ENCODE measurements around the gene ZNF740.

ZNF740 gene

DNA sequence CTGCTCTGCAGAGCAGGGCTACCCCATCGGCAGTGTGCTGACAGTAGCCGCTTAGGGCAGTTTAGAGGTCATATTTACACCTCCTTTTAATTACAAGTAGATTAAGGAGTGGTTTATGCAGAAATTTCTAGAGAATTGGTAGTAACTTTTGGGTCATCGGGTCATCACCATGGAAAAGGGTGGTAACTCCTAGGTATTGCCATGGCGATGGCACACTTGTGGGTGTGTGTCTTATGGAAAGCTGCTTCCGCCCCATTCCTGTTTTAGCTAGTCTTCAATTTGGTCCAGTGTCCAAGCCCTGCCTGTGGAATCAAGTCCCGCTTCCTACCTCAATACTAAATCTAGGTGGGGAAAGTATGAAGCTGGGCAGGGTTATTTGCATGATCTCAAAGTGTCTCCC lies 29.5 kb upstream of the ZNF740 start (continued):
- TF ChIP-seq ZNF114 (tag by site-specific recombination; IDR thresholded peaks at IDR 0.05) (no peak), KLF1 (tag by site-specific recombination; IDR thresholded peaks at IDR 0.05) (no peak), TRIM28 (IDR thresholded peaks at IDR 0.05; ENCODE audit: borderline replicate concordance, low read length) (no peak)
- TF ChIP-seq, protein P1, sequence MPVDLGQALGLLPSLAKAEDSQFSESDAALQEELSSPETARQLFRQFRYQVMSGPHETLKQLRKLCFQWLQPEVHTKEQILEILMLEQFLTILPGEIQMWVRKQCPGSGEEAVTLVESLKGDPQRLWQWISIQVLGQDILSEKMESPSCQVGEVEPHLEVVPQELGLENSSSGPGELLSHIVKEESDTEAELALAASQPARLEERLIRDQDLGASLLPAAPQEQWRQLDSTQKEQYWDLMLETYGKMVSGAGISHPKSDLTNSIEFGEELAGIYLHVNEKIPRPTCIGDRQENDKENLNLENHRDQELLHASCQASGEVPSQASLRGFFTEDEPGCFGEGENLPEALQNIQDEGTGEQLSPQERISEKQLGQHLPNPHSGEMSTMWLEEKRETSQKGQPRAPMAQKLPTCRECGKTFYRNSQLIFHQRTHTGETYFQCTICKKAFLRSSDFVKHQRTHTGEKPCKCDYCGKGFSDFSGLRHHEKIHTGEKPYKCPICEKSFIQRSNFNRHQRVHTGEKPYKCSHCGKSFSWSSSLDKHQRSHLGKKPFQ (tag by site-specific recombination; IDR thresholded peaks at IDR 0.05) = no peak

DNA sequence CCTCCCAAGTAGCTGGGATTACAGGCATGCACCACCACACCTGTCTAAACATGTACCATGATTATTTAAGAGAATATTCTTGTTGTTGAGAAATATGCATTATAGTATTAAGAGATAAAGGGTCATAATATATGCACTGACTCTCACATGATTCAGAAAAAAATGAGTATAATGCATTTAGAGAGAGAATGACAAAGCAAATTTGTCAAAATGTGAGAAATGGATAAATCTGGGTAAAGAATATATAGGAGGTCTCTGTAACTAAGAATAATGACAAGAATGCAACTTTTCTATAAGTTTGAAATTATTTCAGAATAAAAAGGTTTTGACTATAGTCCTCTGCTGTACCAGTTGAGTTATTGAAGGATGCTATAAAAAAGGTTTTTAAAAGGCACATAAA lies 28.1 kb upstream of the ZNF740 start:
- Histone ChIP-seq H3K36me3 (ENCODE audit: control insufficient read depth in 2 of 2, insufficient read depth in 1 of 2, low read length in 2 of 2) (no peaks in the 10 kb centered on the region), H3K4me3 (ENCODE audit: low read depth, low read length) (no peak overlapping the region), H3K4me1 (ENCODE audit: control insufficient read depth, insufficient read depth, low read length) (no peaks in the 10 kb centered on the region), H3K9me3 (ENCODE audit: control insufficient read depth, insufficient read depth, low read depth, low read length) (no peaks in the 10 kb centered on the region), H3K27ac (ENCODE audit: extremely low read depth, low read depth, low read length) (no peak overlapping the region)
- POLR2A ChIA-PET = interaction anchor here (1.3 kb wide), 1 partner anchor 19 kb away, joined by 3 read pairs; no protein-coding TSS in a partner anchor
- TF ChIP-seq ZNF174 (tag by site-specific recombination; IDR thresholded peaks at IDR 0.05) (no peak), SP3 (tag by site-specific recombination; IDR thresholded peaks at IDR 0.05) (no peak), ZFP69B (tag by site-specific recombination; IDR thresholded peaks at IDR 0.05) (no peak), ZNF510 (tag by site-specific recombination; IDR thresholded peaks at IDR 0.05; ENCODE audit: insufficient replicate concordance) (no peak), ZNF366 (tag by site-specific recombination; conservative IDR thresholded peaks at IDR 0.05) (no peak), ZNF202 (tag by site-specific recombination; IDR thresholded peaks at IDR 0.05; ENCODE audit: borderline replicate concordance) (no peak)
- TF ChIP-seq, protein P2, sequence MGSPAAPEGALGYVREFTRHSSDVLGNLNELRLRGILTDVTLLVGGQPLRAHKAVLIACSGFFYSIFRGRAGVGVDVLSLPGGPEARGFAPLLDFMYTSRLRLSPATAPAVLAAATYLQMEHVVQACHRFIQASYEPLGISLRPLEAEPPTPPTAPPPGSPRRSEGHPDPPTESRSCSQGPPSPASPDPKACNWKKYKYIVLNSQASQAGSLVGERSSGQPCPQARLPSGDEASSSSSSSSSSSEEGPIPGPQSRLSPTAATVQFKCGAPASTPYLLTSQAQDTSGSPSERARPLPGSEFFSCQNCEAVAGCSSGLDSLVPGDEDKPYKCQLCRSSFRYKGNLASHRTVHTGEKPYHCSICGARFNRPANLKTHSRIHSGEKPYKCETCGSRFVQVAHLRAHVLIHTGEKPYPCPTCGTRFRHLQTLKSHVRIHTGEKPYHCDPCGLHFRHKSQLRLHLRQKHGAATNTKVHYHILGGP (tag by site-specific recombination; IDR thresholded peaks at IDR 0.05) = no peak
- CTCF ChIA-PET = interaction anchor here (1.3 kb wide), 1 partner anchor 87 kb away, joined by 3 read pairs; no protein-coding TSS in a partner anchor

DNA sequence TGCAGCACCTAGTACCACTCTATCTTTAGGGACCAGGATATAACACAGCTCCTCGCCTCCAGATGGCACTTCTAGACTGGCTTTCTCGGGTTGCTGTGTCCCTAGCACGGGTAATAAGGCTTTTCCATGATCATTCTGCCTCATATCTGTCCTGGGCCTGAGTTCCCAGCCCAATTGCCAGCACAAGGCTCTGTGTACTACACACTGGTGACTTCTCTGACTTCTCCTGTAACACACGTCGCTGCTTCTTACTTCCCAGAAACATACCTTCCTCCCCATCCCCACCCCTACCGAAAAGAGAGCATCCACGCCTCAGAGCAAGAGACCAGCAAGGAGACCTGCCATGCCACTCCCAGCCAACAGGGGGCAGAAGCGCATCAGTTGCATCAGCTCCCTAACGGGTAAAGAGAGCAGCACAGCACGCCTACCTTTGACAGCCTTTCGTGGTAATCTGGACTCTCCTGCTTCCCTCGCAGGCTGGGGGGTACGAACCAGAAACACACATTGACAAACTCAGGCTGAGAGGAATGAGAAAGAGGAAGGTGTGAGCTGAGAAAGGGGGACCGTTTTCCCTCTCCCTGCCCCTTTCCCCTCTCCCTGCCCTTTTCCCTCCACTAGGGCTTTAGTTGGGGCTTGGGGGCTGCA lies 21.2 kb upstream of the ZNF740 start:
- Histone ChIP-seq H3K36me3 (ENCODE audit: control insufficient read depth in 2 of 2, insufficient read depth in 1 of 2, low read length in 2 of 2) (peaks cover 0 to 5% of the 10 kb centered on the region in 2 experiments; a peak in 1 of 3 replicates), H3K9me3 (ENCODE audit: control insufficient read depth, insufficient read depth, low read depth, low read length) (no peaks in the 10 kb centered on the region), H3K4me1 (ENCODE audit: control insufficient read depth, insufficient read depth, low read length) (no peaks in the 10 kb centered on the region), H3K27ac (ENCODE audit: extremely low read depth, low read depth, low read length) (no peak overlapping the region), H3K4me3 (ENCODE audit: low read depth, low read length) (no peak overlapping the region)
- CTCF ChIA-PET = interaction anchor here (0.6 to 8.5 kb wide), 36 partner anchors 8 to 219 kb away, joined by 3 to 94 read pairs (median 5); partner anchors contain the start of genes AAAS, CSAD, IGFBP6 and ITGB7
- POLR2A ChIA-PET = interaction anchor here (0.9 to 3.4 kb wide), 4 partner anchors 12 to 54 kb away, joined by 3 to 16 read pairs (median 4); partner anchors contain the start of genes CSAD and ZNF740
- TF ChIP-seq, protein P3, sequence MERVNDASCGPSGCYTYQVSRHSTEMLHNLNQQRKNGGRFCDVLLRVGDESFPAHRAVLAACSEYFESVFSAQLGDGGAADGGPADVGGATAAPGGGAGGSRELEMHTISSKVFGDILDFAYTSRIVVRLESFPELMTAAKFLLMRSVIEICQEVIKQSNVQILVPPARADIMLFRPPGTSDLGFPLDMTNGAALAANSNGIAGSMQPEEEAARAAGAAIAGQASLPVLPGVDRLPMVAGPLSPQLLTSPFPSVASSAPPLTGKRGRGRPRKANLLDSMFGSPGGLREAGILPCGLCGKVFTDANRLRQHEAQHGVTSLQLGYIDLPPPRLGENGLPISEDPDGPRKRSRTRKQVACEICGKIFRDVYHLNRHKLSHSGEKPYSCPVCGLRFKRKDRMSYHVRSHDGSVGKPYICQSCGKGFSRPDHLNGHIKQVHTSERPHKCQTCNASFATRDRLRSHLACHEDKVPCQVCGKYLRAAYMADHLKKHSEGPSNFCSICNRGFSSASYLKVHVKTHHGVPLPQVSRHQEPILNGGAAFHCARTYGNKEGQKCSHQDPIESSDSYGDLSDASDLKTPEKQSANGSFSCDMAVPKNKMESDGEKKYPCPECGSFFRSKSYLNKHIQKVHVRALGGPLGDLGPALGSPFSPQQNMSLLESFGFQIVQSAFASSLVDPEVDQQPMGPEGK (tag by site-specific recombination; IDR thresholded peaks at IDR 0.05) = no peak; the same call in 1 of the 2 replicates
- peak; percentile 47 for TF ChIP-seq ZXDB (tag by site-specific recombination; IDR thresholded peaks at IDR 0.05)
- TF ChIP-seq KLF8 (tag by site-specific recombination; IDR thresholded peaks at IDR 0.05) = no peak
- TF ChIP-seq, protein P4, sequence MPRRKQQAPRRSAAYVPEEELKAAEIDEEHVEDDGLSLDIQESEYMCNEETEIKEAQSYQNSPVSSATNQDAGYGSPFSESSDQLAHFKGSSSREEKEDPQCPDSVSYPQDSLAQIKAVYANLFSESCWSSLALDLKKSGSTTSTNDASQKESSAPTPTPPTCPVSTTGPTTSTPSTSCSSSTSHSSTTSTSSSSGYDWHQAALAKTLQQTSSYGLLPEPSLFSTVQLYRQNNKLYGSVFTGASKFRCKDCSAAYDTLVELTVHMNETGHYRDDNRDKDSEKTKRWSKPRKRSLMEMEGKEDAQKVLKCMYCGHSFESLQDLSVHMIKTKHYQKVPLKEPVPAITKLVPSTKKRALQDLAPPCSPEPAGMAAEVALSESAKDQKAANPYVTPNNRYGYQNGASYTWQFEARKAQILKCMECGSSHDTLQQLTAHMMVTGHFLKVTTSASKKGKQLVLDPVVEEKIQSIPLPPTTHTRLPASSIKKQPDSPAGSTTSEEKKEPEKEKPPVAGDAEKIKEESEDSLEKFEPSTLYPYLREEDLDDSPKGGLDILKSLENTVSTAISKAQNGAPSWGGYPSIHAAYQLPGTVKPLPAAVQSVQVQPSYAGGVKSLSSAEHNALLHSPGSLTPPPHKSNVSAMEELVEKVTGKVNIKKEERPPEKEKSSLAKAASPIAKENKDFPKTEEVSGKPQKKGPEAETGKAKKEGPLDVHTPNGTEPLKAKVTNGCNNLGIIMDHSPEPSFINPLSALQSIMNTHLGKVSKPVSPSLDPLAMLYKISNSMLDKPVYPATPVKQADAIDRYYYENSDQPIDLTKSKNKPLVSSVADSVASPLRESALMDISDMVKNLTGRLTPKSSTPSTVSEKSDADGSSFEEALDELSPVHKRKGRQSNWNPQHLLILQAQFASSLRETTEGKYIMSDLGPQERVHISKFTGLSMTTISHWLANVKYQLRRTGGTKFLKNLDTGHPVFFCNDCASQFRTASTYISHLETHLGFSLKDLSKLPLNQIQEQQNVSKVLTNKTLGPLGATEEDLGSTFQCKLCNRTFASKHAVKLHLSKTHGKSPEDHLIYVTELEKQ (tag by site-specific recombination; IDR thresholded peaks at IDR 0.05; ENCODE audit: borderline replicate concordance) = no peak
- no peak for TF ChIP-seq TCF7L2 (IDR thresholded peaks at IDR 0.05; ENCODE audit: borderline replicate concordance, low read depth, low read length)
- TF ChIP-seq, protein P5, sequence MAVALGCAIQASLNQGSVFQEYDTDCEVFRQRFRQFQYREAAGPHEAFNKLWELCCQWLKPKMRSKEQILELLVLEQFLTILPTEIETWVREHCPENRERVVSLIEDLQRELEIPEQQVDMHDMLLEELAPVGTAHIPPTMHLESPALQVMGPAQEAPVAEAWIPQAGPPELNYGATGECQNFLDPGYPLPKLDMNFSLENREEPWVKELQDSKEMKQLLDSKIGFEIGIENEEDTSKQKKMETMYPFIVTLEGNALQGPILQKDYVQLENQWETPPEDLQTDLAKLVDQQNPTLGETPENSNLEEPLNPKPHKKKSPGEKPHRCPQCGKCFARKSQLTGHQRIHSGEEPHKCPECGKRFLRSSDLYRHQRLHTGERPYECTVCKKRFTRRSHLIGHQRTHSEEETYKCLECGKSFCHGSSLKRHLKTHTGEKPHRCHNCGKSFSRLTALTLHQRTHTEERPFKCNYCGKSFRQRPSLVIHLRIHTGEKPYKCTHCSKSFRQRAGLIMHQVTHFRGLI (tag by site-specific recombination; IDR thresholded peaks at IDR 0.05) = no peak
- no peak; the same call in 1 of the 2 replicates for TF ChIP-seq ZFP37 (tag by site-specific recombination; IDR thresholded peaks at IDR 0.05)
- no peak for TF ChIP-seq ZNF571 (tag by site-specific recombination; IDR thresholded peaks at IDR 0.05)
- TF ChIP-seq, protein P6, sequence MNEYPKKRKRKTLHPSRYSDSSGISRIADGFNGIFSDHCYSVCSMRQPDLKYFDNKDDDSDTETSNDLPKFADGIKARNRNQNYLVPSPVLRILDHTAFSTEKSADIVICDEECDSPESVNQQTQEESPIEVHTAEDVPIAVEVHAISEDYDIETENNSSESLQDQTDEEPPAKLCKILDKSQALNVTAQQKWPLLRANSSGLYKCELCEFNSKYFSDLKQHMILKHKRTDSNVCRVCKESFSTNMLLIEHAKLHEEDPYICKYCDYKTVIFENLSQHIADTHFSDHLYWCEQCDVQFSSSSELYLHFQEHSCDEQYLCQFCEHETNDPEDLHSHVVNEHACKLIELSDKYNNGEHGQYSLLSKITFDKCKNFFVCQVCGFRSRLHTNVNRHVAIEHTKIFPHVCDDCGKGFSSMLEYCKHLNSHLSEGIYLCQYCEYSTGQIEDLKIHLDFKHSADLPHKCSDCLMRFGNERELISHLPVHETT (tag by site-specific recombination; IDR thresholded peaks at IDR 0.05) = no peak
